Uterus (tissue), 2 donors: ENCODE results near the gene SPATA4.
A peak's percentile ranks its signal among the peaks of the same experiment; 100 is the strongest.

ENCODE experiments used
- CTCF ChIP-seq, 4 experiments: fragments of 200-600 bp in 2 of 4; fragments of 450-650 bp in 2 of 4; sonication (generic) in 2 of 4; IDR thresholded peaks; one replicate each; pipeline ENCODE4 v1.5.1; 2016 to 2019; ENCODE audit warnings: antibody characterized with exemption in 4 of 4, mild to moderate bottlenecking in 2 of 4, moderate library complexity in 1 of 4
- POLR2A ChIP-seq, 2 donors: fragments of 450-650 bp; IDR thresholded peaks; one replicate each; pipeline ENCODE4 v1.6.1; 2016; ENCODE audit warnings: antibody characterized with exemption in 2 of 2, mild to moderate bottlenecking in 1 of 2, moderate library complexity in 1 of 2

DNA sequence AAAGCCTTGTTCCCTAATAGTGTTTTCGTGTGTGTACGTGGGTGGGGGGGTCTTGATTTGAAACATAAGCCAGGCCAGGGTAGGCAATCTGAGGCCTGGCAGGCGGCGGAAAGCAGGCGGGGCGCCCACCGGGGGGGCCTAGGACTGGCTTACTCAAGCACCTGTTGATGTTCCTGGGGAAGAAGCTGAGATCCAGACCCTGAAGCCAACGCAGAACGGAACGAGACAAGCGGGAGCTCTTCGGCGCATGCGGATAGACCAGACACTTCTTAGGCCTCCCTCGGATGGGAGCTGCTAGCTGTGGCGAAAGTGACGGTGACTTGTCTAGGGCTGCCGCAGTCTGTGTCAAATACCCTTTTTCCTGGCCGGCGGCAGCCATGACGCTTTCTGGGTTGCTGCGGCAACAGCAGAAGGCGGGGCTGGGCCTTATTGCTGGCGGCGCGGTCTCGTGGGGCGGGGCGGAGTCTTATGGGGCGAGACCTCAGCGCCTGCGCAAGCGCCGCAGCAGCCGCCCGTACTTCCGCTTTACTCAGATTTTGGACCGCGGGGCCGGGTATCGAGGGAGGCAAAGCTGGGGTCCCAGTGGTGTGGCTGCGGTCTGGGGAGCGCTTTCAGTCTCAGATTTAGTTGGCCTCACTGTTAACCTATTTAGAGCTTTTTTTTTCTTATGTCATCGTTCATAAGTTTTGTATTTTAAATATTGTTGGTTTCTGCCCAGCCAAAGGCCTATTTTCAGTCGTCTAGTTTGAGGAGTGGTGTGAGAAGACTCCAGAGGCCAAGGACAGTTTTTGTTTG is at the start of gene SPATA4:
- TF ChIP-seq POLR2A (IDR thresholded peaks at IDR 0.05) (peak; percentile 22 to 45), CTCF (IDR thresholded peaks at IDR 0.05) (no peak)
